Neural crest cell (in vitro differentiated cells): Measurements from ENCODE around the gene HMGB3. TPM values are rescaled to one million over a fixed set of nuclear protein-coding genes. Genes with fewer than 3 reads are reported as not detected.

Experiments used
- DNase-seq: peaks from one replicate; pipeline ENCODE4 v3.0.0; 2021; ENCODE audit warnings: low read depth, mixed read lengths, low spot score
- H3K27ac Mint-ChIP-seq: one replicate; pipeline ENCODE4 v1.8.0; 2021; ENCODE audit warnings: mild to moderate bottlenecking, mixed read lengths; ENCODE audit not compliant: unreplicated experiment
- H3K27me3 Mint-ChIP-seq: 2 replicates; pipeline ENCODE4 v1.8.0; 2021; ENCODE audit warnings: low read depth, mild to moderate bottlenecking, mixed read lengths
- H3K36me3 Mint-ChIP-seq: 2 replicates; pipeline ENCODE4 v1.8.0; 2021; ENCODE audit warnings: low read depth, mild to moderate bottlenecking, mixed read lengths
- H3K4me1 Mint-ChIP-seq: 2 replicates; pipeline ENCODE4 v1.8.0; 2021; ENCODE audit warnings: mixed read lengths
- H3K4me3 Mint-ChIP-seq: one replicate; pipeline ENCODE4 v1.8.0; 2021; ENCODE audit warnings: mild to moderate bottlenecking, mixed read lengths
- H3K9me3 Mint-ChIP-seq: 2 replicates; pipeline ENCODE4 v1.8.0; 2021; ENCODE audit warnings: mixed read lengths
- total RNA-seq: library from RNA; stranded (reverse); gene quantifications from 2 replicates; pipeline ENCODE4 v1.2.1, GENCODE V29; 2021
- TF ChIP-seq, protein P1 (sequence below): fragments of 200-600 bp; sonication (generic); conservative IDR thresholded peaks from 2 replicates; pipeline ENCODE4 v1.5.0; 2021; ENCODE audit warnings: antibody characterized with exemption, mild to moderate bottlenecking

HMGB3 gene
- total RNA-seq, 1 donor from 2014 or later = 275 TPM

DNA sequence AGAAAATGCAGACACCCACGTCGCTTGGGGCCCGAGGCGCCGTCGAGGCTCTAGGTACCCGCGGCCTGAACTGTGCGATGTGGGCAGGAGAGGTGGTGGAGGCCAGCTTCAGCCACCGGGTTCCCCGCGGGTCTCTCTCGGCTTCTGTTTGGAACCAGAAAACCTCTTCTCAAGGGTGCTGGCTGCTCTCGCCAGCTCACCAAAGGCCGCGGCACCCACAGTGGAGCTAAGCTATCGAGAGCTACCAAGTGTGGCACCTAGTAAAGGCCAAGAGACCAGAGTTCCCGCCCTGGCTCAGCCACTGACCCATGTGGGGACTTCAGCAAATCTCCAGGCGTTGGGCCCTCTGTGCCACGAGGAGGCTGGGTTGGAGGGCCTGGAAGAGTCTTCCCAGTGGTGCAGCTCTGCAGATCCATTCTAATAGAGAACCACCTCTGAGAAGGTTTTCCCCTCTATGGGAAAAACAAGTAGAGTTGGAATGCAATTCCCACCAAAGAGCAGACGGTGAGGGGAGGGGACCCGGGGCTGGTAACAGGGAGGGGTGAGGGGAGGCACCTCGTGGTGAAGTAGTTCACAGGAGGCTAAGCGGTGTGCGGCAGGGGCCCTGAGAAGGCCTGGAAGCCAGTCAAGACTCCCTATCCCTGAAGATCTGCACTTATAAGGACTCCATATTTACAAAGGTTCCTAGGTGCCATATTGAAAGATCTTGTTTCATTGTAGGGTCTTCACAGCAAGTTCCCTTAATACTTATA lies 5.5 kb upstream of the HMGB3 start:
- H3K9me3 Mint-ChIP-seq = no peaks in the 10 kb centered on the region
- no peaks in the 10 kb centered on the region for H3K36me3 Mint-ChIP-seq
- TF ChIP-seq, protein P1, sequence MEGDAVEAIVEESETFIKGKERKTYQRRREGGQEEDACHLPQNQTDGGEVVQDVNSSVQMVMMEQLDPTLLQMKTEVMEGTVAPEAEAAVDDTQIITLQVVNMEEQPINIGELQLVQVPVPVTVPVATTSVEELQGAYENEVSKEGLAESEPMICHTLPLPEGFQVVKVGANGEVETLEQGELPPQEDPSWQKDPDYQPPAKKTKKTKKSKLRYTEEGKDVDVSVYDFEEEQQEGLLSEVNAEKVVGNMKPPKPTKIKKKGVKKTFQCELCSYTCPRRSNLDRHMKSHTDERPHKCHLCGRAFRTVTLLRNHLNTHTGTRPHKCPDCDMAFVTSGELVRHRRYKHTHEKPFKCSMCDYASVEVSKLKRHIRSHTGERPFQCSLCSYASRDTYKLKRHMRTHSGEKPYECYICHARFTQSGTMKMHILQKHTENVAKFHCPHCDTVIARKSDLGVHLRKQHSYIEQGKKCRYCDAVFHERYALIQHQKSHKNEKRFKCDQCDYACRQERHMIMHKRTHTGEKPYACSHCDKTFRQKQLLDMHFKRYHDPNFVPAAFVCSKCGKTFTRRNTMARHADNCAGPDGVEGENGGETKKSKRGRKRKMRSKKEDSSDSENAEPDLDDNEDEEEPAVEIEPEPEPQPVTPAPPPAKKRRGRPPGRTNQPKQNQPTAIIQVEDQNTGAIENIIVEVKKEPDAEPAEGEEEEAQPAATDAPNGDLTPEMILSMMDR = no peak
- no peak overlapping the region for H3K27ac Mint-ChIP-seq
- no peak overlapping the region for H3K4me3 Mint-ChIP-seq
- H3K4me1 Mint-ChIP-seq = no peaks in the 10 kb centered on the region
- no peak for DNase-seq
- H3K27me3 Mint-ChIP-seq = peaks cover 5% of the 10 kb centered on the region

DNA sequence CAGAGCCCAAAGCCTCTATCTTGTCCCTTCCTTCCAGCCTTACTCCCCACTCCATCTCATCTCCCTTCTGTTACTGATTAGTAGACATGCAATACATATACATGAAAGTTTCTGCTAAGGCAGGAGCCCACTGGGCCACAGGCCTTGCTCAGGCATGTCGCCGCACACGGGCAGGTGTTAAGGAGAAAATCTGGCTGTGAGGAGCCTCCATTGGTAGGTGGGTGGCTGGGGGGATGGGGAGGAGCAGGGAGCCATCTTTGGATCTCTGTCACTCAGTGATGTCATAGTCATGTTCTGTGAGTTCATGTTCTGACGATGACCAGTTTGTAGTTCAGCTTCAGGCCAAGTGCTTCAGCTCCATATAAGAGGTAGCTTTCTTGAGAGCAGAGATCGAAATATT lies 2.9 kb upstream of the HMGB3 start:
- no peak for DNase-seq
- Mint-ChIP-seq H3K27ac (no peak overlapping the region), H3K9me3 (no peaks in the 10 kb centered on the region)

DNA sequence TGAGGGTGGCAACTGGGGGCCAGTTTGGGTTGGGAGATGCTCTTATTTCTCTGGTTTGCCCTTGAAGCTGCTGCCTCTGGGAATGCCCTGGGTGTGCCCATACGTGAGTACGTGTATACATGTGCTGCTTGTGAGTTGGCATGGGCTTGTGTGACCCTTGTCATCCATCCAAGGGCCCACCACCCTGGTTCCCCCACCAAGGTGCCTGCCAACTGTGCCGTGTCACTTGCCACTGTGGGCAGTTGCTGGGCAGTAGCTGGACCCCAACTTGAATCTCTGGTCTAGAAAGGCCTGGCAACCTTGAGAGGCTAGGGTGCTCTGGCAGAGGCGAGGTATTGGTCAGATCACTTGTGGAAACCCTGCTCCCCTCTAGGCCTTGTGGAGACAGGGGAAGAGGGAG lies 2.4 kb upstream of the HMGB3 start:
- H3K9me3 Mint-ChIP-seq = no peaks in the 10 kb centered on the region
- peak overlapping the region; percentile 36 for H3K4me3 Mint-ChIP-seq
- no peak for DNase-seq
- peaks cover 9% of the 10 kb centered on the region for H3K36me3 Mint-ChIP-seq
- peaks cover 9% of the 10 kb centered on the region for H3K27me3 Mint-ChIP-seq
- H3K27ac Mint-ChIP-seq = no peak overlapping the region
- TF ChIP-seq, protein P1 = no peak
- peaks cover 11% of the 10 kb centered on the region for H3K4me1 Mint-ChIP-seq

More for the DNA sequence above, 2.9 kb upstream of the HMGB3 start:
- H3K4me3 Mint-ChIP-seq = no peak overlapping the region
- TF ChIP-seq, protein P1 = no peak
- peaks cover 6% of the 10 kb centered on the region for H3K36me3 Mint-ChIP-seq
- peaks cover 5% of the 10 kb centered on the region for H3K4me1 Mint-ChIP-seq
- H3K27me3 Mint-ChIP-seq = peaks cover 9% of the 10 kb centered on the region

DNA sequence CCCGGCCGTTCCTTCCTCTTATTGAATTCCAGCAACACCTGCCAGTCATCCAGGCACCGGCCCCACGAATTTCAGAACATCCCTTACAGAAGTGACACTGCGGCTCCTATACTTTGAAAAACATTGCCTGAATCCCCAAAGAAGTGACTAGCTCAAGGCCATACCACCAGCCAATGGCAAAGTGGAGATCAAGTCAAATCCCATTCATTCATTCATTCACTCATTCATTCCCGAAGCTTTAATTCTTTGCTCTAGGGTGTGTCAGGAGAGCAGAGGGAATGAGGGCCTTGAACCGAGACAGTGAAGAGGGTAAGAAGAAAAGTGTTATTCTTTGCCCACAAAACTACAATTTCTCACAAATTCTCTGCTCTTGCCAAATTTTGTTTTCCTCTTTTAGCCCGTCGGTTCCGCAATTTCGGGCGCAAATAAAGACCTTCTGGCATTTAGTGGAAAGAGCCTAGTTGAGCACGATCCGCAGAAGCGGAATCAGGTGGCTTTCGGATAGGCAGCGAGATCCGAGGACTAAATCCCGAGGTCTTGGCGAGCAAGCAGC lies 824 bp upstream of the HMGB3 start:
- Mint-ChIP-seq H3K4me3 (peak overlapping the region; percentile 87), H3K27ac (peak overlapping the region; percentile 35), H3K36me3 (peaks cover 14% of the 10 kb centered on the region), H3K27me3 (peaks cover 9% of the 10 kb centered on the region), H3K9me3 (no peaks in the 10 kb centered on the region), H3K4me1 (peaks cover 14% of the 10 kb centered on the region)
- no peak for DNase-seq
- TF ChIP-seq, protein P1 = no peak

DNA sequence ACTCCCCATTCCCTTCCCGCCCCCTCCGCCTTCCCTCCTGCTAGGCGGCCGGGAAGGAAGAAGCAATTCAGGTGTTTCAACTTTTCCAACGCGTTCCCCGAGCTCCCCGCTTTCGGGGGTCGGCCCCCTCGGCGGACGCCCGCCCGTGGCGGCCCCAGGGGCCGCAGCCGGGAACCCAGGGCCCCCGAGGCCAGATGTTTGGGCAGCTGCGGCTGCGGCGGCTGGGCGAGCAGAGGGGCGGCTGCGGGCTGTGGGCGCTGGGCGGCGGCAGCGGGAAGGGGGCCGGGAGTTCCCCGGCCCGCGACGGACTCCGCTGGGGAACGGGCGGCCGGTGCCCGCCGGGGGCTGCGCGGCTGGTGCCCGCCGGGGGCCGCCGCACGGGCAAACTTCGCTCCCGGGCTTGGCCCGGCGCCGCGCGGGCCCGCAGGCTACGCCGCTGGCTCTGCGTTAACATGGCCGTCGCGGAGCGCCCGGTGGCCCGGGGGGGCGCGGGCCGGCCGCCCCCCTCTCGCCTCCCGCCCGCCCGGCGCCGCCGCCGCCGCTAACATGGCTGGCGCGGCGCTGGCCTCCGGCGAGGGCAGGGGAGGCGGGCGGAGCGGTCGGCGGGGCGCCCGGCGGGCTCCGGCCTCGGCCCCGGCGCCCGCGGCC lies 510 bp downstream of the HMGB3 start:
- no peak for DNase-seq
- Mint-ChIP-seq H3K36me3 (peaks cover 21% of the 10 kb centered on the region), H3K27ac (no peak overlapping the region), H3K27me3 (peaks cover 9% of the 10 kb centered on the region), H3K4me1 (peaks cover 14% of the 10 kb centered on the region), H3K4me3 (no peak overlapping the region), H3K9me3 (no peaks in the 10 kb centered on the region)
- TF ChIP-seq, protein P1 = no peak
